Suprapubic skin (tissue), 3 donors: ENCODE results near the gene CEBPE.

Experiments
- CTCF ChIP-seq, 2 donors: fragments of 200-600 bp in 1 of 2; fragments of 450-650 bp in 1 of 2; sonication (generic) in 1 of 2; IDR thresholded peaks; one replicate each; pipeline ENCODE4 v1.5.1; 2016 to 2019; ENCODE audit warnings: antibody characterized with exemption in 2 of 2, mild to moderate bottlenecking in 1 of 2, moderate library complexity in 1 of 2
- EP300 ChIP-seq: sonication (generic); formaldehyde crosslinking; IDR thresholded peaks from one replicate; pipeline ENCODE4 v1.6.1; 2017; ENCODE audit warnings: antibody characterized with exemption

- TF ChIP-seq CTCF (IDR thresholded peaks at IDR 0.05), result no peak
- no peak for TF ChIP-seq EP300
Observed at GRCh38 chr14:23132970-23133369, 13.9 kb upstream of the CEBPE start.
